CD4-positive, alpha-beta memory T cell (primary cell): ENCODE results near the gene BDH2. TPM values are rescaled to one million over a fixed set of nuclear protein-coding genes. Genes with fewer than 3 reads are reported as not detected.

Experiments used
- CTCF ChIA-PET: fragments of 350-600 bp; sonication (Branson Sonifier 250); formaldehyde crosslinking; loops from one replicate; lab custom pipeline; 2021; ENCODE audit warnings: inconsistent platforms; ENCODE audit not compliant: partially characterized antibody; lab: Charles Lee
- POLR2A ChIA-PET: fragments of 350-600 bp; sonication (Branson Sonifier 250); formaldehyde crosslinking; loops from one replicate; lab custom pipeline; 2021; ENCODE audit not compliant: partially characterized antibody; lab: Charles Lee
- DNase-seq, 5 donors: peaks; one replicate each; pipeline versions ENCODE4 v3.0.0 to v3.0.0-alpha.2; 2020 to 2022; ENCODE audit warnings: mixed read lengths in 1 of 5
- H3K27ac ChIP-seq: one replicate; pipeline ENCODE4 v1.7.0; 2013; ENCODE audit warnings: low read depth, low read length
- H3K27me3 ChIP-seq: 2 replicates; pipeline ENCODE4 v1.7.0; 2013; ENCODE audit warnings: mild to moderate bottlenecking, low read length, moderate library complexity; ENCODE audit not compliant: insufficient read depth
- H3K36me3 ChIP-seq: 2 replicates; pipeline ENCODE4 v1.7.0; 2013; ENCODE audit warnings: mild to moderate bottlenecking, low read length, moderate library complexity; ENCODE audit not compliant: insufficient read depth
- H3K4me1 ChIP-seq: 2 replicates; pipeline ENCODE4 v1.7.0; 2013; ENCODE audit warnings: mild to moderate bottlenecking, low read length, moderate library complexity; ENCODE audit not compliant: insufficient read depth
- H3K4me3 ChIP-seq, 2 donors: one replicate each; pipeline ENCODE4 v1.7.0; 2013; ENCODE audit warnings: low read length in 2 of 2, mild to moderate bottlenecking in 1 of 2
- H3K9me3 ChIP-seq, 2 donors: one replicate each; pipeline ENCODE4 v1.7.0; 2013; ENCODE audit warnings: low read length in 2 of 2, control low read depth in 1 of 2; ENCODE audit not compliant: control insufficient read depth in 1 of 2
- H3K27ac Mint-ChIP-seq, 7 donors: one replicate each; pipeline ENCODE4 v1.8.0; 2020 to 2021; ENCODE audit warnings: mixed read lengths in 7 of 7, mild to moderate bottlenecking in 6 of 7, inconsistent platforms in 3 of 7, moderate library complexity in 3 of 7
- H3K27me3 Mint-ChIP-seq, 2 donors: one replicate each; pipeline ENCODE4 v1.8.0; 2020 to 2021; ENCODE audit warnings: mixed read lengths in 2 of 2
- H3K36me3 Mint-ChIP-seq, 2 donors: one replicate each; pipeline ENCODE4 v1.8.0; 2020 to 2021; ENCODE audit warnings: mixed read lengths in 2 of 2, inconsistent platforms in 1 of 2, mild to moderate bottlenecking in 1 of 2
- H3K4me1 Mint-ChIP-seq, 4 donors: one replicate each; pipeline ENCODE4 v1.8.0; 2020 to 2021; ENCODE audit warnings: mixed read lengths in 4 of 4, mild to moderate bottlenecking in 1 of 4
- H3K4me3 Mint-ChIP-seq, 8 donors: one replicate each; pipeline ENCODE4 v1.8.0; 2020 to 2021; ENCODE audit warnings: mixed read lengths in 8 of 8, mild to moderate bottlenecking in 7 of 8, moderate library complexity in 6 of 8, inconsistent platforms in 3 of 8
- H3K9me3 Mint-ChIP-seq, 8 donors: one replicate each; pipeline ENCODE4 v1.8.0; 2020 to 2021; ENCODE audit warnings: mixed read lengths in 8 of 8, mild to moderate bottlenecking in 5 of 8, inconsistent platforms in 3 of 8, moderate library complexity in 1 of 8
- intact Hi-C: fragments of 100-400 bp; cut with micrococcal nuclease; formaldehyde crosslinking; loops from one replicate; pipeline ENCODE4 v1.15.1; 2023
- polyA plus RNA-seq, 2 donors: library from polyadenylated mRNA; unstranded; fragments of 300-500 nt; fragmentation: Illumina TruSeq; gene quantifications; one replicate each; pipeline ENCODE4 v1.2.3, GENCODE V29; 2021
- total RNA-seq, 2 experiments: library from RNA; stranded (reverse); gene quantifications; one replicate each; pipeline ENCODE4 v1.2.3, GENCODE V29; 2021

The BDH2 gene
- total and polyA plus RNA-seq, 4 experiments from 2014 or later: 20.1 to 25.3 (median 22.3) TPM

GRCh38 chr4:103052779-103053178 lies 46.9 kb downstream of the BDH2 start:
- H3K4me3 Mint-ChIP-seq: no peak overlapping the region
- intact Hi-C loops: no loop called here
- peaks cover 18 to 23% of the 10 kb centered on the region in 2 donors for H3K36me3 Mint-ChIP-seq
- no peak for DNase-seq
- Histone ChIP-seq H3K27ac (no peak overlapping the region), H3K9me3 (no peaks in the 10 kb centered on the region), H3K36me3 (peaks cover 3% of the 10 kb centered on the region), H3K4me1 (no peaks in the 10 kb centered on the region), H3K4me3 (no peak overlapping the region), H3K27me3 (no peaks in the 10 kb centered on the region)
- CTCF ChIA-PET: interaction anchor here (1.3 to 1.4 kb wide), 3 partner anchors 24 to 47 kb away, joined by 3 to 8 read pairs (median 5); partner anchors contain the start of genes BDH2 and SLC9B2
- no peak overlapping the region for H3K27ac Mint-ChIP-seq
- no peaks in the 10 kb centered on the region for H3K9me3 Mint-ChIP-seq
- H3K27me3 Mint-ChIP-seq: no peaks in the 10 kb centered on the region
- POLR2A ChIA-PET: no interaction called here
- peaks cover 0 to 4% (median 0%) of the 10 kb centered on the region in 4 donors for H3K4me1 Mint-ChIP-seq

GRCh38 chr4:103052145-103052544 lies 47.5 kb downstream of the BDH2 start:
- Mint-ChIP-seq H3K9me3 (no peaks in the 10 kb centered on the region), H3K36me3 (peaks cover 18 to 25% of the 10 kb centered on the region in 2 donors), H3K27me3 (no peaks in the 10 kb centered on the region), H3K4me3 (no peak overlapping the region), H3K4me1 (peaks cover 0 to 4% (median 0%) of the 10 kb centered on the region in 4 donors), H3K27ac (no peak overlapping the region)
- CTCF ChIA-PET: interaction anchor here (0.9 to 1.4 kb wide), 4 partner anchors 25 to 48 kb away, joined by 3 to 8 read pairs (median 4); partner anchors contain the start of gene SLC9B2
- Histone ChIP-seq H3K27me3 (no peaks in the 10 kb centered on the region), H3K27ac (no peak overlapping the region), H3K4me3 (no peak overlapping the region), H3K9me3 (no peaks in the 10 kb centered on the region), H3K4me1 (no peaks in the 10 kb centered on the region), H3K36me3 (peaks cover 3% of the 10 kb centered on the region)
- no peak for DNase-seq
- POLR2A ChIA-PET: no interaction called here
- intact Hi-C loops: no loop called here

GRCh38 chr4:103050736-103051436 lies 48.7 kb downstream of the BDH2 start:
- H3K27me3 ChIP-seq: no peaks in the 10 kb centered on the region
- peaks cover 25 to 32% of the 10 kb centered on the region in 2 donors for H3K36me3 Mint-ChIP-seq
- no peak overlapping the region for H3K27ac ChIP-seq
- peaks cover 0 to 7% (median 0%) of the 10 kb centered on the region in 4 donors for H3K4me1 Mint-ChIP-seq
- no peaks in the 10 kb centered on the region for H3K9me3 ChIP-seq
- H3K9me3 Mint-ChIP-seq: no peaks in the 10 kb centered on the region
- POLR2A ChIA-PET: no interaction called here
- CTCF ChIA-PET: interaction anchor here (1.2 to 1.3 kb wide), 4 partner anchors 27 to 50 kb away, joined by 3 to 4 read pairs (median 4); no protein-coding TSS in a partner anchor
- no peak overlapping the region for H3K4me3 ChIP-seq
- peak overlapping the region in 2 of 7 donors; percentile 5 to 20 for H3K27ac Mint-ChIP-seq
- H3K27me3 Mint-ChIP-seq: no peaks in the 10 kb centered on the region
- DNase-seq: no peak
- peaks cover 3% of the 10 kb centered on the region for H3K36me3 ChIP-seq
- no peaks in the 10 kb centered on the region for H3K4me1 ChIP-seq
- H3K4me3 Mint-ChIP-seq: no peak overlapping the region
- intact Hi-C loops: no loop called here

GRCh38 chr4:103046416-103047290 lies 53.0 kb downstream of the BDH2 start:
- Histone ChIP-seq H3K27me3 (no peaks in the 10 kb centered on the region), H3K4me3 (no peak overlapping the region), H3K9me3 (no peaks in the 10 kb centered on the region), H3K27ac (no peak overlapping the region), H3K4me1 (no peaks in the 10 kb centered on the region), H3K36me3 (peaks cover 3% of the 10 kb centered on the region)
- Mint-ChIP-seq H3K27me3 (no peaks in the 10 kb centered on the region), H3K9me3 (no peaks in the 10 kb centered on the region), H3K4me3 (no peak overlapping the region), H3K27ac (peak overlapping the region in 1 of 7 donors; percentile 27), H3K36me3 (peaks cover 42 to 48% of the 10 kb centered on the region in 2 donors), H3K4me1 (peaks cover 0 to 7% (median 0%) of the 10 kb centered on the region in 4 donors)
- intact Hi-C loops: loop anchor here (1.0 kb wide), 2 partner anchors 45 to 53 kb away; partner anchors contain the start of gene BDH2
- POLR2A ChIA-PET: interaction anchor here (0.6 to 1.1 kb wide), 2 partner anchors 27 to 38 kb away, joined by 3 to 6 read pairs; partner anchors contain the start of gene SLC9B1
- DNase-seq: peak; percentile 44 to 59 (median 48)
- CTCF ChIA-PET: interaction anchor here (1.2 to 7.0 kb wide), 6 partner anchors 14 to 54 kb away, joined by 3 to 62 read pairs (median 5); partner anchors contain the start of genes BDH2 and SLC9B2

- Histone ChIP-seq H3K4me3 (no peak overlapping the region), H3K9me3 (no peaks in the 10 kb centered on the region), H3K27me3 (no peaks in the 10 kb centered on the region), H3K36me3 (peaks cover 3% of the 10 kb centered on the region), H3K4me1 (no peaks in the 10 kb centered on the region), H3K27ac (no peak overlapping the region)
- intact Hi-C loops: no loop called here
- Mint-ChIP-seq H3K27ac (peak overlapping the region in 1 of 7 donors; percentile 36), H3K27me3 (no peaks in the 10 kb centered on the region), H3K4me1 (peaks cover 0 to 5% (median 0%) of the 10 kb centered on the region in 4 donors), H3K4me3 (no peak overlapping the region), H3K36me3 (peaks cover 43 to 44% of the 10 kb centered on the region in 2 donors), H3K9me3 (no peaks in the 10 kb centered on the region)
- CTCF ChIA-PET: interaction anchor here (1.3 to 7.0 kb wide), 3 partner anchors 20 to 56 kb away, joined by 3 to 62 read pairs (median 36); partner anchors contain the start of gene BDH2
- no peak for DNase-seq
- POLR2A ChIA-PET: no interaction called here
These were observed 55.5 kb downstream of the BDH2 start for GRCh38 chr4:103044183-103044582.

GRCh38 chr4:103036169-103036568 lies 63.5 kb downstream of the BDH2 start:
- peaks cover 25 to 26% of the 10 kb centered on the region in 2 donors for H3K36me3 Mint-ChIP-seq
- Histone ChIP-seq H3K4me3 (no peak overlapping the region), H3K4me1 (no peaks in the 10 kb centered on the region), H3K27ac (no peak overlapping the region), H3K27me3 (no peaks in the 10 kb centered on the region), H3K36me3 (peaks cover 1% of the 10 kb centered on the region), H3K9me3 (no peaks in the 10 kb centered on the region)
- intact Hi-C loops: no loop called here
- H3K27ac Mint-ChIP-seq: peak overlapping the region in 1 of 7 donors; percentile 25
- H3K4me3 Mint-ChIP-seq: no peak overlapping the region
- peaks cover 0 to 2% (median 0%) of the 10 kb centered on the region in 8 donors for H3K9me3 Mint-ChIP-seq
- CTCF ChIA-PET: interaction anchor here (1.2 kb wide), 1 partner anchor 55 kb away, joined by 3 read pairs; no protein-coding TSS in a partner anchor
- no peak for DNase-seq
- no peaks in the 10 kb centered on the region for H3K4me1 Mint-ChIP-seq
- POLR2A ChIA-PET: no interaction called here
- no peaks in the 10 kb centered on the region for H3K27me3 Mint-ChIP-seq
